Putamen (tissue), 1 donor: ENCODE results near the gene SLC7A6OS.

Source experiments
- DNase-seq: peaks from one replicate; pipeline ENCODE4 v3.0.0-alpha.2; 2016; ENCODE audit warnings: low spot score

SLC7A6OS gene

DNA sequence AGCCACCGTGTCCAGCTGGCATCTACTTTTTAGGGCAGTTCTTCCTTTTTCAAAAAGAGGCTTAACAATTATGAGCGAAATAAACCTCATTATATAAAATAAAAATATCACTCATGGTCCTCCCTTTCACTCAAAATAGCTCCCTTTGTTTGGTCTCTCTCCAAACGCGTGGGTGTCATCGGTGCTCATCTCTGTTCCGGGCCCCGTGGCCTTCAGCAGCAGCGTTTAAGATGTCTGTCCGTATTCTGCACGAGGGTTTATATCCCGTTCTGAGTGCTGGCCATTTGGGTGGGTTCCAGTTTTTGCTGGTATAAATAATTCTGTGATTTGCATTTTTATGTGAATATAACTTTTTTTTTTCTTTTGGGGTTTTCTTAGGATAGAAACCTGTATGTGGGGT, 33.5 kb upstream of the SLC7A6OS start:
- DNase-seq = no peak

DNA sequence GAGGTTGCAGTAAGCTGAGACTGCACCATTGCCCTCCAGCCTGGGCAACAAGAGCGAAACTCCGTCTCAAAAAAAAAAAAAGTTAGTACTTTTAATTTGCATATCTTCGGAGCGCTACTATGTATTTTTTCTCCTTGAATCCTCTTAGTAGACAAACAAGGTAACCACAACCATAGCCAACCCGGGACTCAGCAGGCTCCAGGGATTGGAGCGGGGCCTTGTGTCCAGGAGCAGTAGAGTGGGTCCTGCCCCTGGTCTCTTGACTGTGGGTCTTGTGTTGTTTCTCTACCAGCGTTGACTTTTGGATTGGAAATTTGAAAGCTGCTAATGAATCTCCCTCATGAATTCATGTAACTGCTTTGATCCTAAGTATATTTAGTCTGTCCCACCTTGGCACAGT, 32.4 kb upstream of the SLC7A6OS start:
- DNase-seq = no peak

DNA sequence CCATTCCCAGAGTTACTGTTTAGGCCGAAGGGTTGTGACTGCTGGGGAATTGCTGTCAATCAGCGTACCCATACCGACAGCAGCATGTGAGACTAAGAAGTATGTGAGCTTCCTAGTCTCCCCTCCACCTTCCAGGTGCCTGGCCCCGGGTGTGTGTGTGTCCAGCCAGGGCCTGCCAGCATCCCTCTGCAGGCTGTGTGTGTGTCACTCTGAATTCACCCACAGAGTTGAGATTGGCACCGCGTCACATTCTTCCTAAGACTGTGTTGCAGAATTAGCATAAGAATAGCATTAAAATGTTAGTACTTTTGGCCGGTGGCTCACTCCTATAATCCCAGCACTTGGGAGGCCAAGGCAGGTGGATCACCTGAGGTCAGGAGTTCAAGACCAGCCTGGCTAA, 31.9 kb upstream of the SLC7A6OS start:
- no peak for DNase-seq

DNA sequence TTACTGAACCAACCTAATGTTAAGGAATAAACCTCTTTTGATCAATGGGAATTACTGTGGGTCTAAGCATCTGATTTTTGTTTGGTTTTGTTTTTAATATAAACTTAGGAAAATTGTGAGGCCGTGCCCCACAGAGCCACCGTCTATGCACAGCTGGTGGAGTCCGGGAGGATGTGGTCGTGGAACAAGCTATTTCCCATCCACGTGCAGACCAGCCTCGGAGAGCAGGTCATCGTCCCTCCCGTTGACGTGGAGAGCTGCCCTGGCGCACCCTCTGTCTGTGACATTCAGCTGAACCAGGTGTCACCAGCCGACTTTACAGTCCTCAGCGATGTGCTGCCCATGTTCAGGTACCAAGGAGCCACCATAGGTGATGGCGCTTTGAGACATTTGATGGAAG, 28.5 kb upstream of the SLC7A6OS start:
- no peak for DNase-seq

DNA sequence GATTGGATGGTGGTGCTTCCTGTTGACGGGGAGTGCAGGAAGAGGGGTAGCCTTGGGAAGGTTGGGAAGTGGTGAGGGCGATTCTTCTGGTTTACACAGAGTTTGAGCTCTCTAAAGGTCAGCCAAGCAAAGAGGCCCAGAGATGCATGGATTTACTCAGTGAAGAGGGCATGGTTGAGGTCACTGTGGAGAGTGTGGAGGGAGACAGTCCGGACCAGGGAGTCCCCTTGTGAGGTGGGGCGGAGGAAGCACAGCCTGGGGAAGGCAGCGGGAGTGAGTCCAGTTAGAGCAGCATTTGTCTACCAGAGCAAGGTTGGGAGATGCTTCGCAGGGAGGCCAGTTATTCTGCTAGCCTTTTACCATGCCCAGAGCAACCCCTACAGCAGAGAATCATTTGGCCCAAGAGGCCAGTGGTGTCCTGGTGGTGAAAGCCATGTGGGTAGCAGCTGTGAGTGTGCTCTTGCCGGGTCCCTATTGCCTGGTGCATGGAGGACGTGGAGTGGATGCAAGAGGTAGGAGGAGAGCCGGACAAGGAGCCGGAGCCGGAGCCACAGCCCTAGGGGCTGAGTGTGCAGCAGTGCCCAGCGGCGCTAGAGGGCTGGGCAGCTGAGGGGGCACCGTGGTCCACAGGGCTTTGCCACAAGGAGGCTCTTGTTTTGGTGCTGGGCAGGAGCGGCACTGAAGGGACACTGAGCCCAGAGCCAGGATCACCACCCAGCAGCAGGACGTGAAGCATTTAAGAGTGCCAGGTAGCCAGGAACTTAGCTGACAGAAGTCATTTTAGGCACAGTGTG, 27.8 kb upstream of the SLC7A6OS start:
- no peak for DNase-seq

DNA sequence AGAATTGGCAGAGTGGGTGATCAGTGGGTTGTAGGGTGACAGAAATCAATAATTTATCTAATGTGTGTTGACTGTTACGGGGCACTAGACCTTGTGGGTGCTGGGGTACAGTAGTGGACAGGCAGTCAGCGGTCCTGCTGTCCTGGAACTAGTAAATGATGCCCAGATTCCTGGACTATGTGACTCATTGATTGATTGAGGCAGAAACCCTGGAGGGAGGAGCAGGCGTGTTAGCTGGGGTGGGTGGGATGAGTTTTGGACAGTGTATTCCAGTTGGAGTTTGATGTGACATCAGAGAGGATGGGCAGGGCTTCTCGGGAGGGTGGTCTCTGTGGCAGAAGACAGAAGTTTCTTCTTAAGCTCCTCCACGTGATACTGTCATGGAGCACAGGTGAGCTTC, 24.4 kb upstream of the SLC7A6OS start:
- DNase-seq = no peak

DNA sequence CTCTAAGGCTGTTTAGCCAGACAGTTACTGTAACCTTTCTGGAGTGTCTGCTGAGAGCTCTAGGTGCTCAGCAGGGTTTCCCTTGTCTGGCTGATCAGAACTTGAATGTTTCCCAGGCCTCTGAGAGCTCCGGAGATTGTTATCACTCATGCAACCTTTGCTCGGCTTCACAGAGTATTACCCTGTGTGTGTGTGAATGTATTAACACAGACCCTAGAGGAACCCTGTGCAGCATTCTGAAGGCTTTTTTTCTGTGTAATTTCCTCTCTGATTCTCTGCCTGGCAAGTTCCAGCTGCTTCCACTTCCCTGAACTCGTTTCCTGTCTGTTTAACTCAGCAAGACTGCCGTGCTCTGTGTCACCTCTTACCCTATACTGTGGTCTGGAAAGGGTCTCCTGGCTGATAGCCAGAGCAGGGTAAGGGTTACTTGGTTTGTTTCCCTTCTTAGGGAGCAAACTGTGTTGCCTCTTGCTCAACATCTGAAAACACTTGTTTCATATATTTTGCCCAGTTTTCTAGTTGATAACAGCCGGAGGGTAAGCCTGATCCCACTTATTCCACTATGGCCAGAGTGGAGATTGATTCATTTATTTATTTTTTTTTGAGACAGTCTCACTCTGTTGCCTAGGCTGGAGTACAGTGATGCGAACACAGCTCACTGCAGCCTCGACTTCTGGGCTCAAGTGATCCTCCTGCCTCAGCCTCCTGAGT, 21.8 kb upstream of the SLC7A6OS start:
- DNase-seq = peak; percentile 45

DNA sequence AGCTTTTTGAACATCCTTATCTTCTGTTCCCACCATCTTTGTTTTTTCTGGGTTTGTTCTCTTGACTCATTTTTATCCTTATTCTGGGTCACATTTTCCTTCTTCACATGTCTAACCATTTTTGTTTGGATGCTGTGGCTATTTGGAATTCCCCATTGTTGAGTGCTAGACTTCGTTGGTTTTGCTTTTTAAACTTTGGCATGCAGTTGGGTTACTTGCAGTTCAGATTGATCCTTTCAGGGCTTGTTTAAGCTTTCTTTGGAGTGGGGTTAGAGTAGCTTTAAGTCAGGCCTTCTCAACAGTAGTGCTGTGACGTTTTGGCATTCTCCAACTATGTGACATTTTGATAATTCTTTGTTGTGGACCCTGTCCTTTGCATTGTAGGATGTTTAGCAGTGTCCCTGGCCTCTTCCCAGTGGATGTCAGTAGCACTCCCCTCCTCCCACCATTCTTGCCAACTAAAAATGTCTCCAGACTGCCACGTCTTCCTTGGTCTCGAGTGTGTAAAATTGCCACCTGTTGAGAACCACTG, 21.2 kb upstream of the SLC7A6OS start:
- no peak for DNase-seq

DNA sequence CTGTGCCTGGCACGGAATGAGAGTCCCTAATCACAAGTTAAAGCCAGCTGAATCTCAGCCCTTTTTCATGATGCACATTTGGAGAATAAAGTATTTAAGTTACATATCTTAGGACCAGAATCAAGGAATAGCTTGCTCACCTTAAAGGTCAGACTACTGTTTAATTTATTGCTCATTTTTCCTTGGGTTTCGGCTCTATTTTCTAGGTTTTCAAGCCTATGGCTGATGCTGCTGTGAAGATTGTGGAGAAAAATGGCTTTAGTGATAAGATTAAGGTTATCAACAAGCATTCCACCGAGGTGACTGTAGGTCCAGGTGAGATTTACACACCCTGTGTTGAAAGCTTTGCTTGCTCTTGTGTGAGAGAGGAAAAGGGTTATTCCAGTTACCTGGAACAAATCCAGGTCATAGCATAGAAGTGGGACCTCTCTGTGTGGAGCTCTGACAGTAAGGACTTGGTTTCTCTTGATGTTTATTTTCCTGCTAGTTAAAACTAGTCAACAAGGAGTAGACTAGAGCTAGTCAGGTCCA, 18.2 kb upstream of the SLC7A6OS start:
- no peak for DNase-seq

DNA sequence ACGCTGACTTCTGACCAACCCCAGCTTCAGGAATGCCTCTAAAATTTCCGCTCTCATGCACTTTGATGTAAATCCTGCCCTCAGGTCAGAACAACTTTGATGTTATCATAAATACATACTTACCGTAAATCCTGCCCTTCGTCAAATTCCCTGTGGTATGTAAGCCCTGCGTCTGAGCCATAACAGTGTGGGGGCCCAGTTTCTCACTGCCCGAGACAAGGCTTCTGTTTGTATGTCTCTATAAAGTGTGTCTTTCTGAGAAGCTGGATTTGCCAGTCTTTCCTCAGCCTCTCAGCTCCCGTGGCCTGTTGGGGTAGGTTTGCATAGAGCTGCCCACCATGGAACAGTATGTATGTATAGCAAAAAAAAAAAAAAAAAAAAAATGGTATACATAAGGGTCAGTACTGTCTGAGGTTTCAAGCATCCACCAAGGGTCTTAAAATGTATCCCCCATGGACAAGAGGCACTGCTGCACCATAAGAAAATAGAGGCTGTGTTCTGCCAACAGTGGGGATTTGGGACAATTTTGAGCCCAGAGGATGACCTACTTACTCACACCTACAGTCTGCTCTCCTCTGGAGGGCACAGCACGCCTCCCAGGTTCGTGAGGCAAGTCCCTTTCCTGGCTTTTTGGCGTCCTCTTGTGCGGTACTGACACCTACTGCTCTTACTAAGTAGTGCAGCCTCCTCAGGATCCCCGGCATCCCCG, 17.6 kb upstream of the SLC7A6OS start:
- peak; percentile 84 for DNase-seq

DNA sequence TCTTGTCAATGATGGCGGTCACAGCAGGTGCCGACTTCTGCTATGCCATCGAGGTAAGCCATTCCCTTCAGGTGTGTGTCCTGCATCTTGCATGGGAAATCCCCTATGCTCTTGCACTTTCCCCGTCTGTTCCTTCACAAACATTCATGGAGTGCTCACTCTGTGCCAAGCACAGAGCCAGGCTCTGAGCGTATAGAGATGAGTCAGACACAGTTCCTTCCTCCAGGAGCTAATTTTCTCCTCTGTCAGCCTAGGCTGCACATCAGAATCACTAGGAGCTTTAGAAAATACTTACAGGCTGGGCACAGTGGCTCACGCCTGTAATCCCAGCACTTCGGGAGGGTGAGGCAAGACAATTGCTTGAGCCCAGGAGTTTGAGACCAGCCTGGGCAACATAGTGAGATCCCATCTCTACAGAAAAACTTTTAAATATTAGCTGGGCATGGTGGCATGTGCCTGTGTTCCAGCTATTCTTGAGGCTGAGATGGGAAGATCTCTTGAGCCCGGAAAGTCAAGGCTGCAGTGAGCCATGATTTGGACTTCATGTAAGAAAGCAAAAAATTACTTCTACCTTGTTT, 14.1 kb upstream of the SLC7A6OS start:
- DNase-seq = no peak

DNA sequence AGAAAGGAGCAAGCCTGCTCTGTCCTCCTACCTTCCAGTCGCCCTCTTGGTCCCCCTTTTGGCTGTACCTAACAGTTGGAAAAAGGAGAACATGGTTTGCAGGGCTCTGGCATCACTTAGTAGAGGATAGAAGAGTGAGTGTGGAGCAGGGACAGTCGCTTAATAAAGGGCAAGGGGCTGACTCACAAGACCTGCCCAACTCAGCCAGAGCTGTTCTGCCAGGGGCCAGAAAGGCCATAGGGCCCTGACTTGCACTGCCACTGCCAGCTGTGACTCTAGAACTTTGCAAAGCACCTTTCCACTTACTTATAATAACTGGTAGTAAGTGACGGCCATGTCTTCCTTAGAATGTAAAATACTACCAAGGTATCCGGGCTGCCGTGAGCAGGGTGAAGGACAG, 13.6 kb upstream of the SLC7A6OS start:
- DNase-seq = no peak

DNA sequence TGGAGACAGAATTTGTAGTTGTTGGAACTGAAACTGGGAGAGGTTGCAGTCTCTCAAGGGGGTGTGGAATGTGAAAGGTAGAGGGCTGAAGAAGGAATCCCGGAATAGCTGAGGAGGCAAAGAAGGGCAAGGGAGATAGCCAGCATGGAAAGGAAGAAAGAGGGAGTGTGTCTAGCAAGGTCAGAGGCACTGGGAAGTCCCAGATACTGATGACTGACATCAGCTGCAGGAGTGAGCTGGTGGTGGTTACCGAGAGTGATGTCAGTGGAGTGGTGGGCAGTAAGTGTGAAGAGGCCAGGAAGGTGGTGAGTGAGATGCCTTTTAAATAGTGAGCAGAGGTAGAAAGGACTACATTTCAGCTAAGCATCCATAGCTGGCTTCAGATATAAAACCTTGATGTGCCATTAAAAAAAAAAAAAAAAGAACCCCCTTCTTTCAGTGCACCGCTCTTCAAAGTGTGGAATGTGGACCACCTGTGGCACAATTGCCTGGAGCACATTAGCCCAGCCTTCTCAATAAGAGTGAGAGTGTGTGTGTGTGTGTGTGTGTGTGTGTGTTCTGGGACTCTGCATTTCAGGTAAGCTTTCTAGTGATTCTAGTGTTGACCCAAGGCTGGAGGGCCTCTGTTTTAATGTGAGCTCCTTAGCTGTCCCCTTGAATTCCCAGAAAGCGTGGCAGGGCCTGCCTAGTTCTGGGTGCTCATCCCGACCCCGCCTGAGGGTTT, 8.6 kb upstream of the SLC7A6OS start:
- no peak for DNase-seq

DNA sequence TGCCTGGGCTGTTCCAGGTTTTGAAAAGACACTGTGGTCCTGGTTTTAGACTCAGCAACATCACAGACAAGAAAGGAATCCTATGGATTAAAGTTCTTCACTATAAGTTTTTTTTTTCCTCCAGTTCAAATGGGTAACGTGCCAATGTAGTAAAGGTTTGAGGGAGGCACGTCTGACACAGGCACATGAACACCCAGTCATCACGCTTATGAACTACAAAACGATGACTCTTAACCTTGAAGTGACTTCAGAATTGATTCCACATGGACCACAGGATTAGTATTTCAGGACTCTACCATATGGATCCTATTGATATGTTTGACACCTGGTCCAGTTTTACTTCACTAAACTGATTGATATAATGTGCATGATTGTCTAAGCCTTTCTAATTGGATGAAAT, 2.4 kb upstream of the SLC7A6OS start:
- no peak for DNase-seq

DNA sequence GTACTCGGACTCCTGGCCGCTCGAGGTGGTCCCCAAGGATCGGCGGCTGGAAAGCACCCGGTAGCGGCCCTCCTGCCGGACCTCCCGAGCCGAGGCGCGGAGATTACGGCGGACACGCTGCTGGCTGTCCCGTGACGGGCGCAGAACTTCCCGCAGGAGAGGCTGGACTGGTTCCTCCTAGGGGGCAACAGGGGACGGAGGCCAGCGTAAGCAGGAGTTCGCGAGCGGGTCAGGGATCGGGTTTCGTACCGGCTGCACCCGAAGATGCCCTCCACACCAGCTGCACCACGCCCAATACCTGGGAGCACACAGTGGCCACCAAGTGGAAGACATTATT, 341 bp downstream of the SLC7A6OS start:
- DNase-seq = no peak

DNA sequence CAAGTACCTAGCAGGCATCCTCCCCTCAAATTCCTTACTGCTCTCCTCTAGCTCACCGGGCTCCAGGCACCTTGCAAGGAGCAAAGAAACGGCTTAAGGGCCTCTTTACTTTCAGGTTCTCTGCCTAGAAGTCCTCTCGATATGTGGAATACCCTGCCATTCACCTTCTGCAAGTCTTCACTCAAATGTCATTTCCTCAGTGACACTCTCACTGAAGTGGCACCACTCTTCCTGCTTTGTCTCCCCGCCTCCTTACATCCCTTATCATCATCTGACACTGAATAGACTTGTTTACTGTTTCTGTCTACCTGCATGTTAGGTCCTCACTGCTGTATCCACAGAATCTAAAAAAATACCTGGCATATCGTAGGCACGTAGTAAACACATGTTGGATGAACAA, 947 bp downstream of the SLC7A6OS start:
- no peak for DNase-seq

DNA sequence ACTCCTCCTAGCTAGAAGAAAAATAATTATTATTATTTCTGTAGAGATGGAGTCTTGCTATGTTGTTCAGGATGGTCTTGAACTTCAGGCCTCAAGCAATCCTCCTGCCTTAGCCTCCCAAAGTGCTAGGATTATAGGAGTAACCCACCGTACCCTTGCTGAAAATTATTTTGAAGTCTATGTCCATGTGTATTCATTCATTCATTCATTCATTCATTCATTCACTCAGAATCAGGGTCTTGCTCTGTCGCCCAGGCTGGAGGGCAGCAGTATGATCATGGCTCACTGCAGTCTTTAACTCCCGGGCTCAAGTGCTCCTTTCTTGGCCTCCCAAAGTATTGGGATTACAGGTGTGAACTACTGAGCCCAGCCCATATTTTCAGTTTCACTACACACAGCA, 4.1 kb downstream of the SLC7A6OS start:
- DNase-seq = no peak

DNA sequence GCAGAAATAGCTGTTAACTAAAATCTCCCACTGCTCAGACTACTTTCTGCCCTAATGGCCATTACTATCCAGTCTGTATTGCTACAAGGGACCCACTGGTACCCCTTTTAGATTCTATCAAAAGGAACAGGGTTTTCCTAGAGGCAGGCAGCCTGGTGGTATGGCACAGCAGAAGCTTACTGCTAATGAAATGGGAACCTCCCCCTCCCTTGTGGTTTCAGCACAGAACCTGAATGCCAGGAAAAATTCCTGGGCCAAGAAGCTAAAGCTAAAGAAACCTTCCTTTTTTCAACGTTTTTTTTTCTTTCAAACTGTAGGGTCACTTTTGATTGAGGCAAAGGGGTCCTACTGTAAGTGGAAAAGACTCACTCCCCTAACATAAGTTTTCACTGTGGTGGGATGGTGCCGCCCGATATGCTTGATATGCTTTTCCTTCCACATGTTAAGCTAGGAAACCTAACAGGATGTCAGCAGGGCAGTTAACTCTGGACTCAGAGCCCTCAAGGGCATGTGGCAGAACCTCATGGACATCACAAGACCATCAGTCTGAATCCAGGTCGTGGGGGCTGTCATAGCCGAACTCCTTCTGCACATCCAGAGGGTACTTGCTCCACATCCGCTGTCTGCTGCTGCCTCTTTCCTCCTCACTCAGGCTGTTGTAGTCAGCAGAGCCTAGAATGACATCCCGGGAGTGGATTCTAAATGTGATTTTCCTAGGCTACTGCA, 9.8 kb downstream of the SLC7A6OS start:
- DNase-seq = no peak

DNA sequence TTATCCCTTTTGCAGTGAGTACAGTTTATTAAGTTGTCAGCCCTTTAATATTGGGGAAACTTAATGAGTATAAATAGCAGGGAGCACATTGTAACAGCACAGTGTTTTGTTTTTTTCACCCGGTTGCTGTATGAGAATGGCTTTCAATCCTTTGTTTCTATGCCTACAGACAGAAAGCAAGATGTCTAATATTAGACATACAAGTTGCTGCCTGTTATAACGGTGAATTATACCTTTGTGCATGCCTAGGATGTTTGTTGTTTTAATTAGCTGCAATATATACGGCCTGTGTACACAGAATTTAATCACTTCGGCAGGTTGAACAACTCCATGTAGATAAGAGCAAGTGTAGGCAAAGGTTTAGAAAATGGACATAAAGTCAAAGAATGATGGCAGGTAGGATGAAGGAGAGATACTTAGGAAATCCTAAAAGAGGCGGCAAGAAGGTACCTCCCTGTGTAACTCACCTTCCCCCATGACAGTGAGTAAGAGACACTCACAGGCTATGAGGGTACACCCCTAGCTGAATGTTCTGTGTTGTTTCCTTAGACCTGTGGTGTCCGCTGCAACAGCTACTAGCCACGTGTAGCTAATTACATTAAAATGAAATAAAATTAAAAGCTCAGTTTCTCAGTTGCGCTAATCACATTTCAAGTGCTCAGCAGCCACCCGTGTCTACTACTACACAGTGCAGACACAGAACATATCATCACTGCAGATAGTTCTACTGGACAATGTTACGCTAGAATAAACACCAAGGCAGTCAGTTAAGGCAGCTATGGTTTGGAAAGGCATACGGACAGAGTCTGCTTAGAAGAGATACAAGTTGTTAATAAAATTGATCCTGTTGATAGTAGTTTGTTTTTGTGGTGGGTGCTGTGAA, 10.9 kb downstream of the SLC7A6OS start:
- DNase-seq = no peak
